Measurements from ENCODE around the gene TMEM127.

Gene TMEM127

GRCh38 chr2:96214554-96214953, 51.2 kb downstream of the TMEM127 start:
- Histone ChIP-seq H3K36me3 (ENCODE audit: control insufficient read depth, insufficient read depth, low read length) (no peaks in the 10 kb centered on the region), H3K4me1 (ENCODE audit: control insufficient read depth, insufficient read depth, low read length) (peaks cover 4% of the 10 kb centered on the region), H3K9ac (ENCODE audit: low read depth, low read length) (no peak overlapping the region), H3K4me3 (ENCODE audit: low read depth, low read length) (no peak overlapping the region), H3K27me3 (ENCODE audit: control insufficient read depth, insufficient read depth, low read length) (no peaks in the 10 kb centered on the region), H3K9me3 (ENCODE audit: control insufficient read depth, insufficient read depth, low read length) (no peaks in the 10 kb centered on the region), H3K27ac (ENCODE audit: low read depth, low read length) (no peak overlapping the region)

- H3K27me3 ChIP-seq (ENCODE audit: control insufficient read depth, insufficient read depth, low read length), result no peaks in the 10 kb centered on the region
- peaks cover 8% of the 10 kb centered on the region for H3K4me1 ChIP-seq (ENCODE audit: control insufficient read depth, insufficient read depth, low read length)
- H3K9ac ChIP-seq (ENCODE audit: low read depth, low read length), result no peak overlapping the region
- H3K4me3 ChIP-seq (ENCODE audit: low read depth, low read length), result no peak overlapping the region
- H3K27ac ChIP-seq (ENCODE audit: low read depth, low read length), result no peak overlapping the region
- H3K9me3 ChIP-seq (ENCODE audit: control insufficient read depth, insufficient read depth, low read length), result no peaks in the 10 kb centered on the region
- no peaks in the 10 kb centered on the region for H3K36me3 ChIP-seq (ENCODE audit: control insufficient read depth, insufficient read depth, low read length)
These were observed 52.4 kb downstream of the TMEM127 start for GRCh38 chr2:96213379-96213778.

- peaks cover 9% of the 10 kb centered on the region for H3K4me1 ChIP-seq (ENCODE audit: control insufficient read depth, insufficient read depth, low read length)
- no peak overlapping the region for H3K9ac ChIP-seq (ENCODE audit: low read depth, low read length)
- no peaks in the 10 kb centered on the region for H3K9me3 ChIP-seq (ENCODE audit: control insufficient read depth, insufficient read depth, low read length)
- no peaks in the 10 kb centered on the region for H3K27me3 ChIP-seq (ENCODE audit: control insufficient read depth, insufficient read depth, low read length)
- no peaks in the 10 kb centered on the region for H3K36me3 ChIP-seq (ENCODE audit: control insufficient read depth, insufficient read depth, low read length)
- H3K4me3 ChIP-seq (ENCODE audit: low read depth, low read length), result no peak overlapping the region
- H3K27ac ChIP-seq (ENCODE audit: low read depth, low read length), result no peak overlapping the region
These were observed 53.5 kb downstream of the TMEM127 start for GRCh38 chr2:96212339-96212738.

GRCh38 chr2:96209729-96210085, 56.1 kb downstream of the TMEM127 start:
- H3K9me3 ChIP-seq (ENCODE audit: control insufficient read depth, insufficient read depth, low read length), result no peaks in the 10 kb centered on the region
- H3K4me3 ChIP-seq (ENCODE audit: low read depth, low read length), result peak overlapping the region; percentile 100
- peaks cover 5% of the 10 kb centered on the region; the same call in 1 of the 2 replicates for H3K36me3 ChIP-seq (ENCODE audit: control insufficient read depth, insufficient read depth, low read length)
- peaks cover 28% of the 10 kb centered on the region for H3K4me1 ChIP-seq (ENCODE audit: control insufficient read depth, insufficient read depth, low read length)
- H3K9ac ChIP-seq (ENCODE audit: low read depth, low read length), result peak overlapping the region; percentile 62; the same call in 1 of the 2 replicates
- no peaks in the 10 kb centered on the region for H3K27me3 ChIP-seq (ENCODE audit: control insufficient read depth, insufficient read depth, low read length)
- H3K27ac ChIP-seq (ENCODE audit: low read depth, low read length), result no peak overlapping the region

- Histone ChIP-seq H3K36me3 (ENCODE audit: control insufficient read depth, insufficient read depth, low read length) (peaks cover 5% of the 10 kb centered on the region; the same call in 1 of the 2 replicates), H3K4me1 (ENCODE audit: control insufficient read depth, insufficient read depth, low read length) (peaks cover 28% of the 10 kb centered on the region), H3K27ac (ENCODE audit: low read depth, low read length) (peak overlapping the region; percentile 98), H3K9ac (ENCODE audit: low read depth, low read length) (peak overlapping the region; percentile 62), H3K27me3 (ENCODE audit: control insufficient read depth, insufficient read depth, low read length) (no peaks in the 10 kb centered on the region), H3K9me3 (ENCODE audit: control insufficient read depth, insufficient read depth, low read length) (no peaks in the 10 kb centered on the region), H3K4me3 (ENCODE audit: low read depth, low read length) (peak overlapping the region; percentile 100)
These were observed 56.6 kb downstream of the TMEM127 start for GRCh38 chr2:96209011-96209728.

GRCh38 chr2:96208143-96209010, 57.4 kb downstream of the TMEM127 start, which contains the start of gene STARD7:
STARD7 (minus strand) TSS chr2:96208827; CDS start chr2:96208434, 393 bp downstream.
- Histone ChIP-seq H3K9ac (ENCODE audit: low read depth, low read length) (peak within 1 kb of the TSS; percentile 98), H3K27ac (ENCODE audit: low read depth, low read length) (peak within 1 kb of the TSS; percentile 98), H3K9me3 (ENCODE audit: control insufficient read depth, insufficient read depth, low read length) (no peaks in the 10 kb centered on the region), H3K36me3 (ENCODE audit: control insufficient read depth, insufficient read depth, low read length) (peaks cover 8% of the 10 kb centered on the region; the same call in 1 of the 2 replicates), H3K27me3 (ENCODE audit: control insufficient read depth, insufficient read depth, low read length) (no peaks in the 10 kb centered on the region), H3K4me3 (ENCODE audit: low read depth, low read length) (peak within 1 kb of the TSS; percentile 100), H3K4me1 (ENCODE audit: control insufficient read depth, insufficient read depth, low read length) (peaks cover 28% of the 10 kb centered on the region)

GRCh38 chr2:96207774-96208142, 58.0 kb downstream of the TMEM127 start:
- Histone ChIP-seq H3K27ac (ENCODE audit: low read depth, low read length) (peak overlapping the region; percentile 98), H3K9me3 (ENCODE audit: control insufficient read depth, insufficient read depth, low read length) (no peaks in the 10 kb centered on the region), H3K4me3 (ENCODE audit: low read depth, low read length) (peak overlapping the region; percentile 100), H3K36me3 (ENCODE audit: control insufficient read depth, insufficient read depth, low read length) (peaks cover 8% of the 10 kb centered on the region; the same call in 1 of the 2 replicates), H3K27me3 (ENCODE audit: control insufficient read depth, insufficient read depth, low read length) (no peaks in the 10 kb centered on the region), H3K9ac (ENCODE audit: low read depth, low read length) (peak overlapping the region; percentile 98), H3K4me1 (ENCODE audit: control insufficient read depth, insufficient read depth, low read length) (peaks cover 33% of the 10 kb centered on the region)

GRCh38 chr2:96207073-96207773, 58.6 kb downstream of the TMEM127 start:
- peak overlapping the region; percentile 98 for H3K9ac ChIP-seq (ENCODE audit: low read depth, low read length)
- H3K4me1 ChIP-seq (ENCODE audit: control insufficient read depth, insufficient read depth, low read length), result peaks cover 33% of the 10 kb centered on the region
- H3K27ac ChIP-seq (ENCODE audit: low read depth, low read length), result peak overlapping the region; percentile 98
- peaks cover 8% of the 10 kb centered on the region; the same call in 1 of the 2 replicates for H3K36me3 ChIP-seq (ENCODE audit: control insufficient read depth, insufficient read depth, low read length)
- H3K4me3 ChIP-seq (ENCODE audit: low read depth, low read length), result peak overlapping the region; percentile 100
- H3K9me3 ChIP-seq (ENCODE audit: control insufficient read depth, insufficient read depth, low read length), result no peaks in the 10 kb centered on the region
- no peaks in the 10 kb centered on the region for H3K27me3 ChIP-seq (ENCODE audit: control insufficient read depth, insufficient read depth, low read length)

GRCh38 chr2:96205888-96206287, 59.9 kb downstream of the TMEM127 start:
- H3K27ac ChIP-seq (ENCODE audit: low read depth, low read length), result no peak overlapping the region
- peaks cover 33% of the 10 kb centered on the region for H3K4me1 ChIP-seq (ENCODE audit: control insufficient read depth, insufficient read depth, low read length)
- peaks cover 8% of the 10 kb centered on the region; the same call in 1 of the 2 replicates for H3K36me3 ChIP-seq (ENCODE audit: control insufficient read depth, insufficient read depth, low read length)
- H3K9ac ChIP-seq (ENCODE audit: low read depth, low read length), result no peak overlapping the region
- H3K27me3 ChIP-seq (ENCODE audit: control insufficient read depth, insufficient read depth, low read length), result no peaks in the 10 kb centered on the region
- H3K4me3 ChIP-seq (ENCODE audit: low read depth, low read length), result no peak overlapping the region; the same call in 1 of the 2 replicates
- H3K9me3 ChIP-seq (ENCODE audit: control insufficient read depth, insufficient read depth, low read length), result no peaks in the 10 kb centered on the region

GRCh38 chr2:96204836-96205624, 60.8 kb downstream of the TMEM127 start:
- Histone ChIP-seq H3K9ac (ENCODE audit: low read depth, low read length) (no peak overlapping the region), H3K36me3 (ENCODE audit: control insufficient read depth, insufficient read depth, low read length) (peaks cover 8% of the 10 kb centered on the region; the same call in 1 of the 2 replicates), H3K27ac (ENCODE audit: low read depth, low read length) (no peak overlapping the region), H3K4me1 (ENCODE audit: control insufficient read depth, insufficient read depth, low read length) (peaks cover 33% of the 10 kb centered on the region), H3K9me3 (ENCODE audit: control insufficient read depth, insufficient read depth, low read length) (no peaks in the 10 kb centered on the region), H3K4me3 (ENCODE audit: low read depth, low read length) (0 out of 2 replicates have a peak overlapping the region, but pooled peaks have one; percentile 10), H3K27me3 (ENCODE audit: control insufficient read depth, insufficient read depth, low read length) (no peaks in the 10 kb centered on the region)

Data from HUES48 (cell line).